Stimulated activated CD8-positive, alpha-beta memory T cell treated with anti-CD3 and anti-CD28 coated beads, Interleukin-7, amount 100 ng/mL, for 1 hour (primary cell): Measurements from ENCODE around the gene MAX.

Experiments
- DNase-seq, 2 donors: peaks; one replicate each; pipeline ENCODE4 v3.0.0-alpha.2; 2020; ENCODE audit warnings: low read depth in 2 of 2

The MAX gene

GRCh38 chr14:65073605-65074201, 28.6 kb downstream of the MAX start:
- DNase-seq: no peak

- no peak for DNase-seq
These were observed 29.4 kb downstream of the MAX start for GRCh38 chr14:65072937-65073336.

DNA sequence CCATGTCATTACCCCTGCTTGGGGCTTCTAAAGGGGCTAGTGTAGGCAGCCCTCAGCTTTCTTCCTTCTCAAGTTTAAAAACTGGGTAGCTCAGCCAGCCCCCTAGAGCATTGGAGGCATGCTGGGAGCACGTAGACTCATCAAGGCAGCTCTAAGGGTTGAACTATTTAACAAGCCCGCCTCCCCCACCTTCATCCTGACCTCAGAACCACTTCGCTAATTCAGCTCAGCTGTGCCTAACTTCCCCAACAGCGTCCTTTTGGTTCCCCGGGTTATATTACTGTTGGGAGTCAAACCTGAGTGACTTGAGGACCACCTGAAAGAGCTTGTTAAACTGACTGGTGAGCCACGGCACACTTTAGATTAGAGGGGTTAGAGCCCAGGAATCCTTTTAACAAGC, 30.1 kb downstream of the MAX start:
- no peak for DNase-seq

- no peak for DNase-seq
These were observed 30.8 kb downstream of the MAX start for GRCh38 chr14:65071544-65071943.

DNA sequence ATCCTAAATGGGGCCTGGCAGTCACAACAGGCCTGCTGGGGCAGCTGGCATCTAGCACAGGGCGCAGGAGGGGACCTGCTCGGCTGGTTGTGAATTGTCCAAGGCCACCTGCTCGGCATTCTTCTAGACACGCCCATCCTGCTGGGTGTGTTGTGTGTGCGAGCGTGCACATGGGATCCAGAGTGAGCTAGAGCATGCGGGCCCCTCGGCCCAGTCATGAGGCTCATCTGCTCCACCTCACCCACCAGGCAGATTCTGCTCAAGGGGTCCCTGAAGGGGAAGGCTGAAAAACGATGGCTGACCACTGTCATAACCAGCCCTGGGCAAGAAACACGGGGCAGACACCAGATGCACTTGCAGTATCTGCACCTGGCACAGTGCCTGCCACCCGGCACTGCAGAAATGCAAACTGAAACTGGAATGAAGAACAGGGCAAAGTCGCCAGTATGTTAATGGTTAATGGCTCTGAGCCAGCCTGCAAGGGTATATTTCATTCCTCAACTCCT, 31.8 kb downstream of the MAX start:
- no peak for DNase-seq

DNA sequence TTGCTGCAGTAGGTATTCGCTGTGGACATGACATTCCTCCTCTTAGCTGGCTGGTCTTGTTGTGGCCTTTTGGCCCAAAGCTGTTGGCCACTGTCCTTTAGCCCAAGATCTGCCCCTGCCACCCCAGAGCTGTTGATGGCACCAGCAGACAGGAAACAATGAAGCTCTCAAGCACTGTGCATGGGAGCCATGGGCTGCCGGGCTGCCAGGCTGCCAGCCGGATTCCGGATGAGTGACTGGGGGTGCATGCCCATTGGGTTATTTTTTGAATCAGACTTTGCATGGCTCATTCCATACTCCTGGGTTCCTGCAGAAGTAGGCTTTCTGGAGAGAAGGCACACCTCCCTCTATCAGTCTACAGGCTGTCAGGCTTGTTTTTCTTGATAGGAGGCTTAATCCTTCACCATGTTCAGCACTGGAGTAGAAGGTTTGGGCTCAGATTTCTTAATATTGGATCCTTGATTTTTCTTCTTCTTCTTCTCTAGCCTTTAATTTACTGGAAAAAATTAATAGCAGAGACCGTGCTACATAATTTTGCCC, 32.4 kb downstream of the MAX start:
- DNase-seq: no peak

GRCh38 chr14:65065719-65066118, 36.6 kb downstream of the MAX start:
- DNase-seq: no peak

DNA sequence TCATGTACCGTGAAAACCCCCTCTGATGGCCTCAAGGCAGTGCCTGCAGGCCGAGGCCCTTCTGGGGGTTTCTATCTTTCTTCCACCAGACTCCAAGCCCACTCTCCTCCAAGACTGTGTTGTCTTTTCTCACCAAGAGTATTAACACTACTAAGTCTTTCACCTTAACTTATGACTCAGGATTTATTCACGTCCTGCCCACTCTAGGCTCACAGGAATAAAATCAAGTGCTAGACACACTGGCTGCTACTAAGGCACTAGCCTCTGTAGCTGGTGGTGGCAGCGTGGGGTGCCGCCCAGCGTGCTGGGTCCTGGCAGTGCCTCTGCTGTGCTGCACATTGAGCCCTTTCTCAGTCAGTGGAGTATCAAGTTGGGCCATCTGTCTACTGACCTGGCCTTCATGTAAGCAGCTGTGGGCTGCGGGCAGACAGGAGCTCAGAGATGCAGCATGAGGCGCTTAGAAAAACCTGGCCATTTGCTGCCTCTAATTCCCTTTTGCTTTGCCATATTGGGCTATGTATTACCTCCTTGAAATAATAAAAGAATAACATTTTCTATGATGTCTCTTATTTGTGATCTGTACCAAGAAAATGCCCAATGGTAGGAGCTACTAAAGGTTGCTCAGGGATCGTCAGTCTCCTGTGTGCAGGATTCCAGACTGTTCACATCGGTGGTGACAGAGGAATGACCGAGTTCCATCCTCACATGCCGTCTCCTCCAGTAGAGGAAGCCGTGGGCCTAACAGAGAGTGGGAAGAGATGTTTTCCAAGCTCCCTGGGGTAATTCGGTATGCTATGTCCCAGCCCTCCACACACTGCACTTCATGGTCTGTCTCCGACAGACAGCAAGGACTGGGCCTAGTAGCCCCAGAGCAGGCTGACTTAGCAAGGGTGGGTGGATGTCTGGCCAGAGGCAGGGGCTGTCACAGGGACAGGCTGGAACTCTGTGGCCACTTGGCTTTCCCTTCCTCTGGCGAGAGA, 39.9 kb downstream of the MAX start:
- DNase-seq: no peak

- DNase-seq: no peak
These were observed 44.6 kb downstream of the MAX start for GRCh38 chr14:65057695-65058094.

DNA sequence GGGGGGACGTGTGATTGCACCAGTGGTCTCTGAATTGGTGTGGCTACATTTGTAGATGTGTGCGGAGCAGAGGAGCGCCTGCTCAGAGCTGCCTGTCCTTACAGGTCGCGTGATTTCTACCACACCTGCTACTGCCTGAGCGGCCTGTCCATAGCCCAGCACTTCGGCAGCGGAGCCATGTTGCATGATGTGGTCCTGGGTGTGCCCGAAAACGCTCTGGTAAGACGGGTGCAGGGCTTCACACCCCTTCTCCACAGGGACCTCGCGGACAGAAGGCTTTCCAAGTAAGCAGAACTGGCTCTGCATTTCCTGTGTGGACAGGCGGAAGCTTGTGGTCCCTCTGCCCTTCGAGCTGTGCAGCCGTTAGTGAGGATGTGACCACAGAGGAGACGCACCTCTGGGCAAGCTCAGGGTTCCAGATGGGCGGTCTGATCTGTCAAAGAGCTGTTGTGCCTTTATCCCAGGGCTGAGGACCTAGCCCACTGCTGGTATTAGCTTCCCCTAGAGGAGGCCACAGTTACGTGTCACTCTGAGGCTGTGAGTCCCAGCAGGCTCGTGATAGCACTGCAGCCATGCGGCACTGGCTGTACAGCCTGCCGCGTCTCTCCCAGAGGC, 47.7 kb downstream of the MAX start:
- DNase-seq: no peak

DNA sequence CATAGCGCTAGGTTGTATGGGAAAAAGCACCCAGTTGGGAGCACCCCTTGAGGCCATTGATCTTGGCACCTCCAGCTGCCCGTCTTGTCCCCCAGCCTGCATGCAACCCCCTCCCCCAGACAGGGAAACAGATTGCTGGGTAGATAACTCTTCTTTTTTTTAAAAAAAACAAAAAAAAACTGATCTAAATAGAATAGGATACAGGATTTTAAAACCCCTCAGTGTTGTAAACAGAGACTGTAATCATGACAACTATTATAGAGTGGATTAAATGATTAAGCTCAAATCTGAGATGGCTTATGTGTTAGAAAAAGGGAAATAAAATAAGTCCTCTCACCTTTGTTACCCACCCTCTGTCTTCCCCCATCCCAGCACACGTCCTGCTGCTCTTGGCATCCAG, 48.9 kb downstream of the MAX start:
- DNase-seq: no peak

- DNase-seq: no peak
These were observed 49.5 kb downstream of the MAX start for GRCh38 chr14:65052832-65053231.

DNA sequence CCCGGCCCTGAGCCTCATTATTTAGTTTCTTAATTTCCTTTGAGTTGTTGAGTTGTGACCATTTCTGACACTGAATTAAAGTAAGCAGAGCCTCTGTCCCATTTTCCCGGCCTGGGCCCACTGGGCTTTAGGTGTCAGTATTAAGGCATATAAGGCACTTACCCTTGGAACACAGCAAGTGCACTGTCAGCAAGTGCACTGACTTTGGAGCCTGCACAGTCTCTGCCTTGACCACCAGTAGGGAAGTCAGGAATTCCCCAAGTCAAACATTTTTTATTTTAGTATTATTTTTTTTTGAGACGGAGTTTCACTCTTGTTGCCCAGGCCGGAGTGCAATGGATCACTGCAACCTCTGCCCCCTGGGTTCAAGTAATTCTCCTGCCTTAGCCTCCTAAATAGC, 56.6 kb downstream of the MAX start:
- DNase-seq: no peak

GRCh38 chr14:65045006-65045405, 57.3 kb downstream of the MAX start:
- no peak for DNase-seq

DNA sequence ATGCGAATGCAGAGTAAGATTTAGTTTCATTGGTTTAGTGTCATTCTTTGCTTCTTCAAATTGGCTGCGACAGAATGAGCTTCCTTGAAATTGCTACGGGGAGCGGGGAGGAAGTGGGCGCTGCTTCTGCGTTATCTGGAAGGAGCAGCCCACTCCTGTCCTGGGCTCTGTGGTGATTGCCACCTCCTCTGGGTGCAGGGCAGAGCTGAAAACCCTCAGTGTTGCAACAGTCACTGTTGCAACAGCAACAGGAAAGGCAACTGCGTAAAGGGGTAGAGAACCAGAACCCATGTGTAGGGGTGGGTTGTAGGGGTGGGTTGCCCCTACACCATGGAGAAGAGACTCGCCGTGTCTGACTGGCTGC, 57.7 kb downstream of the MAX start:
- no peak for DNase-seq

DNA sequence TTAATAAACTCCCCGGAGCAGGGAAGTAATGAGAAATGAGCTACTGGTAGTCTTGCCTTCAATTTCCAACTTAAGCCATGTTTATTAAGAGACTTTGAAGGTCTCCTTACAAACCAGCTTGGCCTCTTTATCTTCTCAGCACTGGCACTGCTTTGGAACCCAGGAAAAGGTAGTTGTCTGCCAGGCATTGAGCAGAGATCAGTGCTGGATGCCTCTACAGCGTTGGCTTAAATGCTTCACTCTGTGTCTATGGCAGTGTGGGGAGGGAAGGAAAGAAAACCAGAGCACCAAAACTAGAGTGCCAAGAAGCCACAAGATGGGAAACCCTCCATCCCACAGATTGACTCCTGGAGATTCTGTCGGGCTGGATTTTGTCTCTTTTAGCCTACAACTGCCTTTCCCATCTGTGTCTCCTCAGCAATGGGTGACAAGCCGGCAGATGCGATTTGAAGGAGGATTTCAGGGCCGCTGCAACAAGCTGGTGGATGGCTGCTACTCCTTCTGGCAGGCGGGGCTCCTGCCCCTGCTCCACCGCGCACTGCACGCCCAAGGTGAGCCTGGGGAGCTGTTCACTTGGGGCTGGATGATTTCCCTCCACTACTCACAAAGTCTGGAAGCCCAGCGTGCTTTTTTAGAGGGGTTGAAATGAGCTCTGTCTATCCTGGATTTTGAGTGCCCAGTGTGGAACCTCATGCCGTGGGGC, 58.3 kb downstream of the MAX start:
- no peak for DNase-seq

- no peak for DNase-seq
These were observed 59.5 kb downstream of the MAX start for GRCh38 chr14:65042731-65043372.

GRCh38 chr14:65042296-65042695, 60.0 kb downstream of the MAX start:
- no peak for DNase-seq

DNA sequence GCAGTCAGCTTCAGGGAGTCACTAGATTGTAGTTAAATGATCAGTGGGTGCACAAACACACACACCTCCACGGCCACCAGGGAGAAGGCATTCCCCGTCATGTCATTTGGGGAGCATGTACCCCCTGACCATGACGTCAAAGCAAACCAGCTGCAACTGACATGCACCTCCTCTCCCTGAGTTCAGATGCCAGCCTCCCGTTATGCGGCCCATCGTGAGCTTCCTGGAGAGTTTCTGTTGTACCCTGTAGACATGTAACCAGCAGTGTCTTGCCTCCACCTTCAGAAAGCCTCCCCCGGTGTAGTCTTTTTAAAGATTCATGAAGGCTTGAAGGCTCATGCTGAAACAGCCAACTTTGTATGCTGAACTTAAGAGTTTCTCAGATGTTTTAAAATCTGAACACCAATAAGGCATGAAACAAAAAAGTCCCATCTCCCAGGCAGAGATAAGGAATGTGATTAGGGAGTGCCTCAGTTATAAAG, 60.8 kb downstream of the MAX start:
- DNase-seq: no peak

GRCh38 chr14:65040666-65041433, 61.5 kb downstream of the MAX start:
- no peak for DNase-seq
